Measurements from ENCODE around the gene CDK8. TPM values are rescaled to one million over a fixed set of nuclear protein-coding genes. Genes with fewer than 3 reads are reported as not detected.

Gene CDK8
- total RNA-seq, 1 donor from 2014 or later, result 30.0 TPM

DNA sequence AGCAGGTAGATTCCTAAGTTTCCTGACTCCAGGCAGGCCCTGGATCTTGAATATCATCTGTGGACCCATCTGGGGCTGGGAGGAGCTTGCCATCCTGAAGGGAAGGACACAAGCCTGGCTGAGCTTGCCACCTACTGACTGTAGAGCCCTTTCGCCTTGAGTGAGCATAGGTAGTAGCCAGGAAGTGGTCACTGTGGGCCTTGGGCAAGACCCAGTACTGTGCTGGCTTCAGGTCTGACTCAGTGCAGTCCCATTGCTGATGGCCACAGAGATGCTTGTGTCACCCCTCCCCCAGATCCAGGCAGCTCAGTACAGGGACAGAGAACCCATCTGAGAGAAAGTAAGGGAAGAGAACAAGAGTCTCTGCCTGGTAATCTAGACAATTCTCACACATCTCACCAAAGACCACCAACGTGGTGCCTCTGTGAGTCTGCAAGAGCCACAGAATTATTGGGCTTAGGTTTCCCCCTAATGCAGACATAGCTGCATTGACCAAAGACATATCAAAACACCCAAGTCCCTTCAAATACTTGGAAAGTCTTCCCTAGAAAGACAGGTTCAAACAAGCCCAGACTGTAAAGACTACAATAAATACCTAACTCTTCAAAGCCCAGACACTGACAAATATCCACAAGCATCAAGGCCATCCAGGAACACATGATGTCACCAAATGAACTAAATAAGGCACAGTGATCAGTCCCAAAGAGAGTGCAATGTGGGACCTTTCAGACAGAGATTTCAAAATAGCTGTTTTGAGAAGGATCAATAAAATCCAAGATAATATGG lies 195.3 kb downstream of the CDK8 start:
- DNase-seq (ENCODE audit: low read depth, low spot score), result no peak
- H3K27me3 Mint-ChIP-seq (ENCODE audit: low read depth), result no peaks in the 10 kb centered on the region
- H3K27ac Mint-ChIP-seq (ENCODE audit: unreplicated experiment), result no peak overlapping the region
- H3K36me3 Mint-ChIP-seq (ENCODE audit: low read depth), result peaks cover 3% of the 10 kb centered on the region
- H3K4me1 Mint-ChIP-seq, result peaks cover 7% of the 10 kb centered on the region
- no peak for TF ChIP-seq CTCF (conservative IDR thresholded peaks at IDR 0.05)
- peaks cover 7% of the 10 kb centered on the region for H3K9me3 Mint-ChIP-seq
- no peak overlapping the region for H3K4me3 Mint-ChIP-seq

Other genes with a start within 250 kb of the CDK8 start
- 1.3 and 1.7 TPM in 2 replicates for gene SHISA2, start 202.1 kb upstream of the CDK8 start, total RNA-seq
- gene RNF6, start 31.8 kb upstream of the CDK8 start, total RNA-seq, result 16.9 and 25.5 TPM in 2 replicates

All from neural crest cell (in vitro differentiated cells).